GM12891 (cell line): Measurements from ENCODE around the gene SLC38A10.

Experiments
- POLR2A ChIP-seq: IDR thresholded peaks from 2 replicates; pipeline ENCODE4 v1.6.1; 2011; ENCODE audit warnings: low read depth, low read length, control low read depth
- POLR2AphosphoS5 ChIP-seq: IDR thresholded peaks from 2 replicates; pipeline ENCODE4 v1.6.1; 2011; ENCODE audit warnings: low read depth, low read length, control low read depth
- POU2F2 ChIP-seq: IDR thresholded peaks from 2 replicates; pipeline ENCODE4 v1.6.1; 2011; ENCODE audit warnings: low read depth, mild to moderate bottlenecking, control low read depth, low read length, moderate library complexity
- SPI1 ChIP-seq: IDR thresholded peaks from 2 replicates; pipeline ENCODE4 v1.6.1; 2011; ENCODE audit warnings: low read depth, low read length, control low read depth
- TAF1 ChIP-seq: IDR thresholded peaks from 2 replicates; pipeline ENCODE4 v1.6.1; 2011; ENCODE audit warnings: low read depth, low read length, control low read depth

GRCh38 chr17:81300586-81301155 lies 5.6 kb upstream of the SLC38A10 start:
- TF ChIP-seq POLR2A (no peak), TAF1 (no peak), POLR2AphosphoS5 (no peak), POU2F2 (no peak), SPI1 (no peak)
